KBM-7 (cell line): ENCODE results near the gene NEU1.
A peak's percentile ranks its signal among the peaks of the same experiment; 100 is the strongest.
"Not testable (repeated sequence)": the region's sequence is repeated elsewhere in the genome, so short reads cannot be mapped to it uniquely, and the experiment has no call there.

Experiments
- DNase-seq: peaks from one replicate; pipeline ENCODE4 v3.0.0-alpha.2; 2015
- in situ Hi-C: fragments of 300-500 bp; cut with MboI; formaldehyde crosslinking; loops from 2 replicates; pipeline ENCODE4 v1.14.3; 2020; ENCODE audit warnings: low sequenced_read_pairs, low pct_unique_long_range_greater_than_20kb, mixed read lengths

The NEU1 gene

DNA sequence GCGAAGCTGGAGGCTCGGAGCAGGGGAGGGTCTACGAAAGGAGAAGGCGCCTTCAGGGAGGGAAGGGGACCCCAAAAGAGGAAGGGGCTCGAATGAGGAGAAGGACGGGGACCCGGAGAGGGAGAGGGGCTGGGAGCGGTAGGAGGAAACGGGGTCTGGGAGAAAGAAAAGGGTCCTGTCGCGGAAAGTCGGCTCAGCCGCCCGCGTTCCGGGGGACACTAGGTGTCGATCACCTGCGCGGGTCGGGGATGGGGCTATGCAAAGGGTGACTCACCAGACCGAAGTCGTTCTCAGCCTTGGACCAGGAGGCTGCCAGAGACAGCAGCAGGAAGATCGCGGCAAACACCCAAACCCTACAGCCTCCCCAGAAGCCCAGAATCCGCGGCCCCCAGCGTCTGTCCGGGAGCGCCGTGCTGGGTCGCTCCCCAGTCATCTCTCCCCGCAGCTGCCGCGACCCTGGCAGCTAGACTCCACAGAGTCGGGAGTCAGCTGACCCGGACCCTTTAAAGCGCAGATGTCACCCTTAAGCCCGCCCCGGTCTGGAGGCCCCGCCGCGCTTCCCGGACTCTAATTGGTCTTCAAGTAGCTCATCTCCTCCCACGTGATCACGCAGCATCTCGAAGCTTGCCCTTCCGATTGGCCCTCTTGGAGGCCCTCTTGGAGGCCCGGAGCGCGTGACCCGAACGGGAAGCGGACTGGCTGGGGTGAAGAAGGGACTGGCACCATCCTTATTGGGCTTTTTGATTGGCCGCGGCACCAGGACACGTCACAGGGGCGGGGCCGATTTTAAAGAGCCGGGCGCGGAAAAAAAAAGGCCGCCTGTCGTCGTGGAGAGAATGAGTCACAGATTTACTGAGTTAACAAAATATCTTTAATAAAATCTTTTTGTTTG is at the start of gene NEU1:
TSS of gene NEU1 (minus strand) at position 478 of the 892 bp plus-strand sequence. CDS start at position 433, 45 bp downstream.
- in situ Hi-C loops, result no loop called here

DNA sequence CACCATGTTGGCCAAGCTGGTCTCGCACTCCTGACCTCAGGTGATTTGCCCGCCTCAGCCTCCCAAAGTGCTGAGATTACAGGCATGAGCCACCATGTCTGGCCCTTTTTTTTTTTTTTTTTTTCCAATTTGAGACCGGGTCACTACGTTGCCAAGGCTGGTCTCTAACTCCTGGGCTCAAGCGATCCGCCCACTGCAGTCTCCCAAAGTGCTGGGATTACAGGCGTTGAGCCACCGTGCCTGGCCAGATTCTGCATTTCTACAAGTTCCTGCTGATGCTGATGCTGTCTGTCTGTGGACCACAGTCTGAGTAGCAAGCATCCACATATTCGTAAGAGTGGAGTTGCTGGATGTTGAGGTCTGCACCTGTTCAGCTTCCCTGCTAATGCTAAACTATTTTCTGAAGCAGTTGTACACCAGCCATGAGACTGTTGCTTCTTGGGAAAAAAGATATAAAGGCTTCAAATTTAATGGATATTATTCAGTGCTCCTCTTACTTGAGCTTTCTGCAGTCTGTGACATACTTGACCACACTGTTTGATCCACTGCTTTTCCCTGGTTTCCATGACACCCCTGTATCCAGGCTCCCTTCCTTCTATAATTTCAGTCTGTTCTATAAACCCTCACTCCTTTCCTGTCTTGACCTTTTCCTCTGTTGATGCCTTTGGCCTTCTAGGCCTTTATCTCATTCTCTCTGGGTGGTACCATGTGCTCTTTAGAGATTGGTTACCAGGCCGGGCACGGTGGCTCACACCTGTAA is 49.4 kb upstream of the NEU1 start:
- no peak for DNase-seq

More for the DNA sequence above, at the start of gene NEU1:
- DNase-seq, result peak; percentile 100

DNA sequence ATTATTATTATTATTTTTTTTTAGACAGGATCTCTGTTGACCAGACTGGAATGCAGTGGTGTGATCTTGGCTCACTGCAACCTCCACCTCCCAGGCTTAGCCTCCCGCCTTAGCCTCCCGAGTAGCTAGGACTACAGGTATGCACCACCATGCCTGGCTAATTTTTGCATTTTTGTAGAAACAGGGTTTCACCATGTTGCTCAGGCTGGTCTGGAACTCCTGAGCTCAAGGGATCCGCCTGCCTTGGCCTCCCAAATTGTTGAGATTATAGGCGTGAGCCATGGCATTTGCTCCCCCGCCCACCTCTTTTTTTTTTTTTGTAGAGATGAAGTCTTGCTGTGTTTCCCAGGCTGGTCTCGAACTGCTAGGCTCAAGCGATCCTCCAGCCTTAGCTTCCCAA is 46.7 kb upstream of the NEU1 start:
- in situ Hi-C loops, DNase-seq: not testable (repeated sequence)

More for the DNA sequence above, 49.4 kb upstream of the NEU1 start:
- in situ Hi-C loops, result no loop called here

DNA sequence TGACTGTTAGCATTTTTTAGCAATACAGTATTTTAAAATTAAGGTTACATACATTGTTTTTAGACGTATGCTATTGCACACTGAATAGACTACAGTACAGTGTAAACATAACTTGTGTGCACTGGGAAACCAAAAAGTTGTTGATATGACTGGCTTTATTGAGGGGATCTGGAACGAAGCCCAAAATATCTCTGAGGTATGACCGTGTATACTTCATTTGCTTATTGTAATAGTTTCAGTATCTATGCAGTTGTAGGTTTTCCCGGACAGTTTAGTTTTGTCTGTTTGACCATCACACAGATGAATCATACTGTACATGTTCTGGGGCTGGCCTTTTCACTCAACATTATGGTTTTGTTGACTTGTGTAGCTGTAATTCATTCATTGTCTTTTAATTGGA is 46.2 kb upstream of the NEU1 start:
- DNase-seq, result no peak
- in situ Hi-C loops, result no loop called here

DNA sequence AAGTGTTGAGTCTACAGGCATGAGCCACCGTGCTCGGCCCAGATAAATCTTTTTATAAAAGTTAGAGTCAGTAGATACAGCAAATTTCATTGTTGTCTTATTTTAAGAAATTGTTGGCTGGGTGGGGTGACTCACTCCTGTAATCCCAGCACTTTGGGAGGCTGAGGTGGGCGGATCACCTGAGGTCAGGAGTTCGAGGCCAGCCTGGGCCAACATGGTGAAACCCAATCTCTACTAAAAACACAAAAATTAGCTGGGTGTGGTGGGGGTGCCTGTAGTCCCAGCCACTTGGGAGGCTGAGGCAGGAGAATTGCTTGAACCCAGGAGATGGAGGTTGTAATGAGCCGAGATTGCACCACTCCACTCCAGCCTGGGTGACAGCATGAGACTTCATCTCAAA is 45.6 kb upstream of the NEU1 start:
- DNase-seq, in situ Hi-C loops: not testable (repeated sequence)

DNA sequence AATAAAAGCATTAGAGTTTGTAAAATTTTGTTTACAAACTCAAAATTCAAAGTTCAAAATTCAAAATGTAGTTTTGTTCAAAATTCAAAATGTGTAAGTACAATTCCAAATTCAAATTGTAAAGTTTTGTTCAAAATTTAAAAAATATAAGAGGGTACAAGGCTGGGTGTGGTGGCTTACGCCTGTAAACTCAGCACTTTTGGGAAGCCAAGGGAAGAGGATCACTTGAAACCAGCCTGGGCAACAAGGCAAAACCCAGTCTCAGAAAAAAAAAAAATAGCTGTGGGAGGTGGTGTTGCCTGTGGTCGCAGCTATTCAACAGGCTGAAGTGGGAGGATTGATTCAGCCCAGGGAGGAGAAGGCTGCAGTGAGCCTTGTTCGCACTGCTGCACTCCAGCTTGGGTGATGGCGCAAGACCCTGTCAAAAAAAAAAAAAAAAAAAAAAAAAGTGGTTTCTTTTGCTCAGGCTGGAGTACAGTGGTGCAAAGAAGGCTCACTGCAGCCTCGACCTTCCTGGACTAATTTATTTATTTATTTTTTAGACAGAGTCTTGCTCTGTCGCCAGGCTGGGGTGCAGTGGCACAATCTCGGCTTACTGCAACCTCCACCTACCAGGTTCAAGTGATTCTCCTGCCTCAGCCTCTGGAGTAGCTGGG is 44.7 kb upstream of the NEU1 start:
- in situ Hi-C loops, result no loop called here
- DNase-seq, result peak; percentile 96

DNA sequence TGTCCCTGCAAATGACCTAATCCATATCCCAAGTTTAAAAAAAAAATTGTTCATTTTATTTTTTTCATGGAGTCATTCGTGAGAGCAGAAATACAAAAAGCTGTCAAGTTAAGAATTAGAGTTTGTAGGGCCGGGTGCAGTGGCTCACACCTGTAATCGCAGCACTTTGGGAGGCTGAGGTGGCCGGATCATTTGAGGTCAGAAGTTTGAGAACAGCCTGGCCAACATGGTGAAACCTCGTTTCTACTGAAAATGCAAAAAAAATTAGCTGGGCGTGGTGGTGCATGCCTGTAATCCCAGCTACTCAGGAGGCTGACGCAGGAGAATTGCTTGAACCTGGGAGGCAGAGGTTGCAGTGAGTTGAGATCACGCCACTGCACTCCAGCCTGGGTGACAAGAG is 44.1 kb upstream of the NEU1 start:
- in situ Hi-C loops, result not testable (repeated sequence)

DNA sequence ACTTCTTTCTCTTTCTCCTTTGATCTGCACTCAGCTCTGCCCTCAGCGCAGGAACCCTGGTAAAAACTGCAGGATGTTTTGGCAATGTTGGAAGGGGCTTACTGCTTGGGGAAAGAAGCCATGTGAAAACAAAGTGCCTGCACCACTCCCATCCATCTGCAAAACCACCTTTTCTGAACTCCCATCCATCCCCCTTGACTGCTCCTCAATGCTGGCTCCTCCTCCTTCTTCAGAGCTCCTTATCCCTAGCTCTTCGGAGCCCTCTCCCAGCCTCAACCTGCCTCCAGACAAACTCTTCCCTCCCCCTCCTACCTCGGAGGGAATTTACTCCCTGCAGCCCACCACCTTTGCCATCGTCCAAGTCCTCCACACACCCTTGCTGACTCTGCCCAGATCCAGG is 43.5 kb upstream of the NEU1 start:
- no peak for DNase-seq
- in situ Hi-C loops, result no loop called here

More for the DNA sequence above, 44.1 kb upstream of the NEU1 start:
- not testable (repeated sequence) for DNase-seq

DNA sequence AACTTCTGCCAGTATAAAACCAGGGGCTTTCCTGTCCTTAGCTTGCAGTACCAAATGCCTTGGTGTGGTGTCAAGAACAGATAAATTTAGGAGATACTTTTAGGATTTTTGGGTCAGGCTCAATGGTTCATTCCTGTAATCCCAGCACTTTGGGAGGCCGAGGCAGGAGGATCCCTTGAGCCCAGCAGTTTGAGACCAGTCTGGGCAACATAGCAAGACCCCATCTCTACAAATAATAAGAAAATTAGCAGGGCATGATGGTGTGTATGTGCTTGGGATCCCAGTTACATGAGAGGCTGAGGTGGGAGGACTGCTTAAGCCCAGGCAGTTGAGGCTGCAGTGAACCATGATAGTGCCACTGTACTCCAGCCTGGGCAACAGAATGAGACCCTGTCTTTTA is 42.4 kb upstream of the NEU1 start:
- DNase-seq, result no peak
- in situ Hi-C loops, result no loop called here

DNA sequence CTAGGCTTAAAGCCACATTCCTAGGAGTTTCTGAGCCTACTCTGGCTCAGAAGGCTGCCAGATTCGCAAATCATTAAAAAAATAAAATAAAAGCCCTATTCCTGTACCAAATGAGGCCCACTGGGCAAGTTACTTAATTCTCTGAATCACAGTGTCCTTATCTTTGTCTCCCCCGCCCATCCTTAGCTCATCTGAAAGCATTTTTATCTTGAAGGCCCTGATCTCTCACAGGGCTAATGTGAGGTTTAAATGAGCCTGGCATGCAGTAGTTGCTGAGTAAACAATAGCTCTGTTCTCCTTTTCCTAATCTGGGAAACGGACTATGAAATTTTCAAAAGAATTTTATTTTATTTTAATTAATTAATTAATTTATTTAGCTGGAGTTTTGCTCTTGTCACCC is 41.3 kb upstream of the NEU1 start:
- in situ Hi-C loops, result no loop called here
- no peak for DNase-seq

DNA sequence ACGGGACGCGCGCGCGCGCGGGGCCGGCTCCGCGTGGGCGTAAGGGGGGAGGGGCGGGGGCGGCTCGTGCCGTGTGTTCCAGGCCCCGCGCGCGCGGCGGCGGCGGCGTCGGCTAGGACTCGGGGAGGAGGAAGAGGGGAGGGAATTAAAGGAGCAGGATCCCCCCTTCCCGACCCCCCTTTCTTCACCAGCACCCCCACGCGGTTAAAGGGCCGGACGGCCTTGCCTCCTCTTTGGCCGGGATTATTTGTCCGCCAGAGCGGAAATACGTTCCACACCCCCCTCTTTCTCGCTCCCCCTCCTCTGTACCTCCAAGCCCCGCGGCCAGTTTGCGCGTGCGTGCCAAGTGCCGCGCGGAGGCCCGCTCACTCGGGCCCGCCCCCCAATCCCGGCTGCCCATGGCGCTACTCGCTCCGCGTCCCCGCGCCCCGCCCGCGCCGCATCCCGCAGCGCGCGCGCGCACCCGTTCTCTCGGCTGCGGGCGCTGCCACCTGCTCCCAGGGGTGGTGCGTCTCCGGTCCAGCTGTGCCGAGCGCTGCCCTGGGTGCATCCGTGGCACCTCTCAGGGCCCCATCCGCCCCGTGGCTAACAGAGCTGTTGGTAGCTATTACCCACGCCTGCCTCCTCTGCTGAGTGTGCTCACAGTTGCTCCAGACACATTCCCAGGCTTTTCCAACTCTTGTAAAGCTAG is 39.5 kb upstream of the NEU1 start, which contains the start of gene ZBTB12:
TSS of gene ZBTB12 (minus strand) at position 134 of the 691 bp plus-strand sequence. CDS start 781 bp downstream, outside the sequence.
- in situ Hi-C loops, result no loop called here

DNA sequence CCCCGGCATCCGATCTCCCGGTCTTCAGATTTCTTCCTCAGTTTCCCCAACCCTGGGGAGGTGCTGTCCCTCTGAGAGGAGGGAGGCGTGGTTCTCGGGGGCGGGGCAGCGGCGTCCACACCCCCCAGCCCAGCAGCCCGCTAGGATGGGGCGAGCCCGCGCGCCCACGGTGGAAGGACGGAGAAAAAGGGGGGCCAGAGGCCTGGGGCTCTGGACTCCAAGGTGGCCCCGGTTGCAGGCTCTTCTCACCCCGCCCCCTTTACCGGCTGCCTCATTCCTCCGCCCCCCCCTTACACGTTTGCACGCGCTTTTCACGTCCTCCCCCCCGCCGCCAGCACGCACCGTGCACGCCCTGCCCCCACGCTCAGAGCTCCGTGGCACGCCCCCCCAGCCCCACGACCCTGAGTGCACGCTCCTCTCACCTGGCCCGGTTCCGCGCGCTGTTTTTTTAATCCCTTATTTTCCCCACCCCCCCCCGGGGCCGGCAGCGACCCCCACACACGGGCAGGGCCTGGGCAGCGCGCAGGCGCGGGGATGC is 38.9 kb upstream of the NEU1 start:
- in situ Hi-C loops, result no loop called here
- DNase-seq, result no peak

More for the DNA sequence above, 39.5 kb upstream of the NEU1 start, which contains the start of gene ZBTB12:
- peak; percentile 90 for DNase-seq

DNA sequence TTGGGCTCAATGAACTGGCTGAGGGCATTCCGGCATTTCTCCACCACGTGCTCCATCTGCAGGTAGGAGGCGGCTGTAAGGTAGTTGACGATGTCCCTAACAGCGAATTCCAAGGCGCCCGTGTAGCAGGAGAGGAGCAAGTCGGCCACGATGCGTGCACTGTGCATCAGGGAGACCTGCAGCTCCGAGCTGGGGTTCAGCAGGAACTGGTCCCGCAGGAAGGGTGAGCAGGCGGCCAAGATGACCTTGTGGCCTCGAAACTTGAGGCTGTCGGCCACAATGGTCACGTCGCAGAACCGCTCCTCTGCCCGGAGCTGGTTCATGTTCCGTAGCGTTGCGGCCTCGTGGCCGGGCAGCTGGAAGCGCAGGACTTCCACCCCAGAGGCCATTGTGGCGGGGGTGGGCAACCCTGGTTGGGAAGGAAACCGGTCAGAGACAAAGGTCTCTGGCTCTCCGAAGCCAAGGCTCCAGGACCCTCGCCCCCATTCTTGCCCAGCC is 38.3 kb upstream of the NEU1 start:
- no peak for DNase-seq
- in situ Hi-C loops, result no loop called here

DNA sequence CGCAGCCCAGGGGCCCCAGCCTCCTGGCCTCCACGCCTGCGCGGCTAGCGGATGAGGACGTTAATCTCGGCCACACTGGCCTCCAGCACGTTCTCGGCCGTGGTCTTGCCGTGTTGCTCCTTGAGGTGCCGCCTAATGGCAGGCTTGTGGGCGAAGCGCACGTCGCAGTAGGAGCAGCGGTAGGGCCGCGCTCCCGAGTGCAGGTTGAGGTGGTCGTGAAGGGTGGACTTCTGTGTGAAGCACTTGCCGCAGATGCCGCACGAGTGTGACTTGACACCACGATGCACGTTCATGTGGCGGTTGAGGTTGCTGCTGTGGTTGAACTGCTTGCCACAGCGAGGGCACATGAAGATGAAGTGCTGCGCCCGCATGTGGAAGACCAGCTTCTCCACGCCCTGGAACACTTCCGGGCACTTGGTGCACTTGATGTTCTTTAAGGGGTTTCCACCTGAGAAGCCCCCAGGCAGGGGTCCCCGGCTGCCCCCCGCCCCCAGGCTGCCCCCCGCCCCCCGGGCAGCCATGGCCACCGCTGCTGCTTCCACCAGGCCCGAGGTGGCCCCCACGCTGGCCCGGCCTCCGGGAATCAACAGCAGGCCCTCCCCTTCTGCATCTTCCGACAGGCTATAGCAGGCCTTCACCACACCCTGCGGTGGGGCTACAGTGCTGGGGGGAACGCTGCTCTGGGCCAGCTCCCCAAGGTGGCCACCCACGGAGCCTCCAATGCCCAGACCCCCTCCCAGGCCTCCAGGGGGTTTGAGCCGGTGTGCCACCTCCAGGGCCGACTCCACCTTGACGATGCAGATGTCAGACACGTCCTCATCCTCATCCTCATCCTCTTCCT is 37.5 kb upstream of the NEU1 start:
- DNase-seq, result no peak
- in situ Hi-C loops, result no loop called here

DNA sequence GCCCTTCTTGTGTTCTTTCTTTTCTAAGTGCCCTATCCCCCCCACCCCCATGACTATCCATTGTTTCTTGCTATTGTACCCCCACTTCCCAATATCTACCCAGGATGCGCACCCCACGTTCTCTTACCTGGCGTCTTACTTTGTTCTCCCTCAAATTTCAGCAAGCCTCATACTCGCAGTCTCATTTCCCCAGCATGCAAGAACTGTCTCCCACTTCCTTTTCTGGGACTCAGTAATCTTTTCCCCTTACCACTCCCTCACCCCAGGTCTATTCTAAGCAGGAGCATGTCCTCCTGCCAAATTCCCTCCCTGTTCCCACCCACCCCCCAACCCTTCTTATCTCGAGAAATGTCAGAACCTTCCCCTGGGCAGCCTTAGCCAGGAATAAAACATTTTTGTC is 36.6 kb upstream of the NEU1 start:
- in situ Hi-C loops, result no loop called here
- DNase-seq, result no peak

DNA sequence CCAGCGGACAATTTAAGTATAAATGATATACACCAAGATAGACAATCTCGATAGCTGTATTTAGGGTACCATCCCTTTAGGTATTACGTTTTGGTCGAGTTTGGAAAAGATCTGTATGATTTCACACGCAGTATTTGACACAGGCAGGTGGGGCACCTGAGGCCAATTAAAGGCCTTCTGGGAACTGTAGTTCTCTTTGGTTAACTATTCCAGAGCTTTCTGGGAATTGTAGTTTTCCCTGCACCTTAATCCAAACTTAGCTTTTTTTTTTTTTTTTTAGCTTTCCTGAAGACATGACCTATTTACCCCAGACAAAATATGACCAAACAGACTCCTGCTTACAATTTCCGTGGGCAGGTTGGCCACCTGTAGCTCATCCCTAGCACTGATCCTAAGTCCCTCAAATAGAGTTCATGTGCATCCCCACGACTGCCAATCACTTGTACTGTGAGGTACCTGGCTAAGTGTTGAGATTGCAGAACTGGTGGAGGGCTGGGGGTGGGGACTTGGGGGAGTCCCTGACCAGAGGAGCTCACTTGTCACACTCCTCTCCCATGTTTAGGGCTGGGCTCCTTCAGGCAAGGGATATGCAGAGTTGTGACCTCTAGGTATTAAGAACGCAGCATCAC is 35.9 kb upstream of the NEU1 start:
- in situ Hi-C loops, result no loop called here
- DNase-seq, result peak; percentile 59
